IMR-90 (cell line): ENCODE data around the gene ARHGEF39. TPM values are rescaled to one million over a fixed set of nuclear protein-coding genes. Genes with fewer than 3 reads are reported as not detected.

Source experiments
- ATAC-seq: fragments of 200-7000 bp; cut with Tn5 transposase; 2 replicates; pipeline ENCODE4 v1.9.1; 2020; ENCODE audit warnings: low read depth, mild to moderate bottlenecking, moderate library complexity
- BruUV-seq: library from RNA; stranded (reverse); fragments of 400-500 nt; replicated peaks from 2 replicates; lab custom pipeline; 2021; lab: Mats Ljungman, UMichigan
- CTCF ChIA-PET: fragments of 300-600 bp; formaldehyde crosslinking; extraction: SDS; loops from one replicate; lab custom pipeline; 2021; ENCODE audit warnings: antibody characterized with exemption; lab: Yijun Ruan, JAX
- POLR2A ChIA-PET: fragments of 300-600 bp; sonication (Branson Sonifier 250); formaldehyde crosslinking; loops from one replicate; lab custom pipeline; 2022; ENCODE audit warnings: antibody characterized with exemption; ENCODE audit not compliant: unreplicated experiment; lab: Charles Lee
- DNase-seq: peaks from one replicate; pipeline ENCODE4 v3.0.0; 2013
- H2AFZ ChIP-seq: replicated peaks from 2 replicates; pipeline ENCODE3; 2013; ENCODE audit warnings: low read length, mild to moderate bottlenecking; ENCODE audit not compliant: poor library complexity
- H2AK5ac ChIP-seq: 2 replicates; pipeline ENCODE4 v1.6.1; 2013; ENCODE audit warnings: low read depth, low read length, inconsistent platforms
- H2AK9ac ChIP-seq: replicated peaks from 2 replicates; pipeline ENCODE3; 2013; ENCODE audit warnings: mild to moderate bottlenecking, low read depth, low read length, moderate library complexity; ENCODE audit not compliant: poor library complexity
- H2BK120ac ChIP-seq: 2 replicates; pipeline ENCODE4 v1.6.1; 2013; ENCODE audit warnings: low read depth, low read length, inconsistent platforms
- H2BK15ac ChIP-seq: 3 replicates; pipeline ENCODE4 v1.6.1; 2013; ENCODE audit warnings: low read depth, low read length, inconsistent platforms
- H2BK20ac ChIP-seq: 2 replicates; pipeline ENCODE4 v1.6.1; 2013; ENCODE audit warnings: low read depth, mild to moderate bottlenecking, inconsistent platforms, low read length, moderate library complexity
- H2BK5ac ChIP-seq: 2 replicates; pipeline ENCODE4 v1.6.1; 2013; ENCODE audit warnings: mild to moderate bottlenecking, low read depth, low read length, inconsistent platforms; ENCODE audit not compliant: poor library complexity, severe bottlenecking
- H3K14ac ChIP-seq: replicated peaks from 2 replicates; pipeline ENCODE4 v1.6.1; 2013; ENCODE audit warnings: low read depth, low read length, inconsistent platforms
- H3K18ac ChIP-seq: 2 replicates; pipeline ENCODE4 v1.6.1; 2013; ENCODE audit warnings: low read depth, low read length, control low read depth
- H3K23ac ChIP-seq: 2 replicates; pipeline ENCODE4 v1.6.1; 2013; ENCODE audit warnings: low read depth, low read length, inconsistent platforms
- H3K27ac ChIP-seq: 2 replicates; pipeline ENCODE4 v1.5.1; 2013; ENCODE audit warnings: mild to moderate bottlenecking, control low read depth, low read length; ENCODE audit not compliant: insufficient read depth
- H3K27me3 ChIP-seq: 2 replicates; pipeline ENCODE4 v1.6.1; 2013; ENCODE audit warnings: low read length; ENCODE audit not compliant: control insufficient read depth, insufficient read depth
- H3K36me3 ChIP-seq: 2 replicates; pipeline ENCODE4 v1.6.1; 2013; ENCODE audit warnings: low read length, mixed read lengths; ENCODE audit not compliant: control insufficient read depth, insufficient read depth
- H3K4ac ChIP-seq: 2 replicates; pipeline ENCODE4 v1.6.1; 2013; ENCODE audit warnings: low read depth, low read length, inconsistent platforms
- H3K4me1 ChIP-seq: 2 replicates; pipeline ENCODE4 v1.6.1; 2013; ENCODE audit warnings: low read length, mixed read lengths; ENCODE audit not compliant: control insufficient read depth, insufficient read depth
- H3K4me2 ChIP-seq: 2 replicates; pipeline ENCODE4 v1.6.1; 2013; ENCODE audit warnings: low read depth, mild to moderate bottlenecking, control low read depth, low read length, moderate library complexity
- H3K4me3 ChIP-seq: 2 replicates; pipeline ENCODE4 v1.5.1; 2013; ENCODE audit warnings: low read depth, mild to moderate bottlenecking, control low read depth, low read length, moderate library complexity; ENCODE audit not compliant: insufficient read depth
- H3K56ac ChIP-seq: 2 replicates; pipeline ENCODE4 v1.6.1; 2013; ENCODE audit warnings: low read length, inconsistent platforms; ENCODE audit not compliant: insufficient read depth; ENCODE audit errors: extremely low read depth
- H3K79me1 ChIP-seq, 2 experiments: 2 replicates each; pipeline ENCODE4 v1.6.1; 2013; ENCODE audit warnings: low read length in 2 of 2, inconsistent platforms in 1 of 2, low read depth in 1 of 2
- H3K9ac ChIP-seq: 2 replicates; pipeline ENCODE4 v1.6.1; 2013; ENCODE audit warnings: low read depth, low read length, control low read depth
- H3K9me1 ChIP-seq: 2 replicates; pipeline ENCODE4 v1.6.1; 2013; ENCODE audit warnings: low read length, inconsistent platforms; ENCODE audit not compliant: insufficient read depth
- H3K9me3 ChIP-seq: 2 replicates; pipeline ENCODE4 v1.6.1; 2013; ENCODE audit warnings: low read length; ENCODE audit not compliant: control insufficient read depth, insufficient read depth
- H4K20me1 ChIP-seq: 2 replicates; pipeline ENCODE4 v1.6.1; 2013; ENCODE audit warnings: low read length, inconsistent platforms; ENCODE audit not compliant: insufficient read depth
- H4K5ac ChIP-seq: 2 replicates; pipeline ENCODE4 v1.6.1; 2013; ENCODE audit warnings: mild to moderate bottlenecking, low read depth, low read length, control low read depth
- H4K8ac ChIP-seq, 2 experiments: 2 replicates each; pipeline ENCODE4 v1.6.1; 2013; ENCODE audit warnings: low read depth in 2 of 2, low read length in 2 of 2, control low read depth in 1 of 2, inconsistent platforms in 1 of 2
- H4K91ac ChIP-seq: 2 replicates; pipeline ENCODE4 v1.6.1; 2013; ENCODE audit warnings: low read depth, low read length, inconsistent platforms; ENCODE audit not compliant: insufficient read depth
- FOS ChIP-seq: fragments of 150-350 bp; IDR thresholded peaks from 2 replicates; pipeline ENCODE4 v1.6.1; 2016; ENCODE audit warnings: low read depth, low read length
- SMC3 ChIP-seq: fragments of 150-350 bp; IDR thresholded peaks from 2 replicates; pipeline ENCODE4 v1.6.1; 2016; ENCODE audit warnings: low read depth, mild to moderate bottlenecking, antibody characterized with exemption, low read length, moderate library complexity
- WGBS, 2 experiments: methylation state at CpG; one replicate each; pipeline versions ENCODE4 v1.1.5 to v1.1.7; 2013; ENCODE audit warnings: missing lambda C conversion rate in 2 of 2; ENCODE audit not compliant: insufficient read length in 1 of 2; ENCODE audit errors: extremely low coverage in 2 of 2; 5-methylcytosine and 5-hydroxymethylcytosine counted together
- dilution Hi-C: fragments of 300-500 bp; cut with HindIII; formaldehyde crosslinking; loops from one replicate; pipeline ENCODE4 v1.14.3; 2018; ENCODE audit warnings: low sequenced_read_pairs; ENCODE audit not compliant: unreplicated experiment
- in situ Hi-C: fragments of 300-500 bp; cut with MboI; formaldehyde crosslinking; loops from 3 replicates; pipeline ENCODE4 v1.14.3; 2019; ENCODE audit warnings: low sequenced_read_pairs, inconsistent platforms, mixed read lengths
- intact Hi-C: fragments of 100-400 bp; cut with micrococcal nuclease; formaldehyde crosslinking; loops from 2 replicates; pipeline ENCODE4 v1.10.0; 2022
- polyA plus RNA-seq, 3 experiments: library from polyadenylated mRNA; depleted of rRNA; stranded (reverse); fragments of >200 nt; gene quantifications; 2 replicates each; pipeline ENCODE4 v1.2.3, GENCODE V29; 2012; ENCODE audit warnings: low replicate concordance in 1 of 3
- total RNA-seq: library from RNA; depleted of rRNA; stranded (reverse); fragments of >200 nt; gene quantifications from 2 replicates; pipeline ENCODE4 v1.2.3, GENCODE V29; 2012

Gene ARHGEF39
- total and polyA plus RNA-seq, 2 of the 4 experiments (the other 2 are of a cell fraction) = 2.5 to 2.8 TPM

DNA sequence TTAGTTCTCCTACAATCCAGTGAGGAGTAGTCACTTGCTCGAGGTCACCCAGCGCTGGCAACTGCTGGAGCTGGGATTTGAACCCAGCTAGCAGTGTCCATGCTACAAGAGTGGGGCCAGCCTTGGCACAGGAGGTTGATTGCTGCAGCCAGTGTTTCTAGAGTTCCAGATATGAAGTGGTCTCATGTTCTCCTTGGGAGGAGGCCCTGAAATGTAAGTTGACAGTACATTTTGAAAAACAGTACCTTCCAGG is 6.1 kb downstream of the ARHGEF39 start:
- H3K9me1 ChIP-seq = peaks cover 2% of the 10 kb centered on the region; the same call in 1 of the 2 replicates
- peaks cover 19 to 49% of the 10 kb centered on the region in 2 experiments; a peak in 3 of 4 replicates for H3K79me1 ChIP-seq
- TF ChIP-seq FOS (0 out of 2 replicates have a peak, but pooled peaks have one; percentile 23), SMC3 (no peak)
- peak overlapping the region; percentile 35 for H4K91ac ChIP-seq
- H2AFZ ChIP-seq = peak overlapping the region; percentile 93
- no peaks in the 10 kb centered on the region for H3K9me3 ChIP-seq
- H3K4ac ChIP-seq = peak overlapping the region; percentile 92
- peak overlapping the region; percentile 92 for H2AK9ac ChIP-seq
- peak overlapping the region; percentile 28; the same call in 1 of the 2 replicates for H2BK120ac ChIP-seq
- peaks cover 11% of the 10 kb centered on the region for H3K36me3 ChIP-seq
- peaks cover 7% of the 10 kb centered on the region for H3K4me1 ChIP-seq
- dilution Hi-C loops (no loop called here), in situ Hi-C loops (loop anchor here (10.0 kb wide), 1 partner anchor 154 kb away; no protein-coding TSS in a partner anchor), intact Hi-C loops (loop anchor here (1.0 to 10.0 kb wide), 5 partner anchors 33 to 174 kb away; partner anchors contain the start of genes HINT2 and SPAG8)
- peak overlapping the region; percentile 85 for H3K9ac ChIP-seq
- peak overlapping the region; percentile 78 for H3K23ac ChIP-seq
- peak overlapping the region; percentile 31; the same call in 1 of the 3 replicates for H2BK15ac ChIP-seq
- POLR2A ChIA-PET = no interaction called here
- DNase-seq (peak; percentile 70), ATAC-seq (peak; percentile 13)
- H3K27me3 ChIP-seq = no peaks in the 10 kb centered on the region
- CTCF ChIA-PET = interaction anchor here (0.5 to 3.1 kb wide), 9 partner anchors 11 to 327 kb away, joined by 3 to 19 read pairs (median 3); partner anchors contain the start of genes CA9, CREB3 and TLN1
- peaks cover 3% of the 10 kb centered on the region; the same call in 1 of the 2 replicates for H4K20me1 ChIP-seq
- BruUV-seq = TSS peak; percentile 59
- peak overlapping the region; percentile 87 for H2BK5ac ChIP-seq
- H3K27ac ChIP-seq = peak overlapping the region; percentile 88
- H2AK5ac ChIP-seq = peak overlapping the region; percentile 29; the same call in 1 of the 2 replicates
- peak overlapping the region; percentile 3 to 88; a peak in 3 of 4 replicates for H4K8ac ChIP-seq
- H3K18ac ChIP-seq = no peak overlapping the region
- no peak overlapping the region for H4K5ac ChIP-seq
- 0% methylated on average over 1 of the region's 2 CpGs; no CpG with 5 or more reads in 1 of the 2 experiments for WGBS, 2 experiments
- H3K4me2 ChIP-seq = peak overlapping the region; percentile 70
- peak overlapping the region; percentile 78 for H3K4me3 ChIP-seq
- H3K14ac ChIP-seq = peak overlapping the region; percentile 94
- peak overlapping the region; percentile 80; the same call in 1 of the 2 replicates for H3K56ac ChIP-seq
- H2BK20ac ChIP-seq = 0 out of 2 replicates have a peak overlapping the region, but pooled peaks have one; percentile 2
